ENCODE data around the gene ANKS3. TPM values are rescaled to one million over a fixed set of nuclear protein-coding genes. Genes with fewer than 3 reads are reported as not detected.

The ANKS3 gene
- total RNA-seq, 1 donor from 2014 or later: 8.7 TPM

DNA sequence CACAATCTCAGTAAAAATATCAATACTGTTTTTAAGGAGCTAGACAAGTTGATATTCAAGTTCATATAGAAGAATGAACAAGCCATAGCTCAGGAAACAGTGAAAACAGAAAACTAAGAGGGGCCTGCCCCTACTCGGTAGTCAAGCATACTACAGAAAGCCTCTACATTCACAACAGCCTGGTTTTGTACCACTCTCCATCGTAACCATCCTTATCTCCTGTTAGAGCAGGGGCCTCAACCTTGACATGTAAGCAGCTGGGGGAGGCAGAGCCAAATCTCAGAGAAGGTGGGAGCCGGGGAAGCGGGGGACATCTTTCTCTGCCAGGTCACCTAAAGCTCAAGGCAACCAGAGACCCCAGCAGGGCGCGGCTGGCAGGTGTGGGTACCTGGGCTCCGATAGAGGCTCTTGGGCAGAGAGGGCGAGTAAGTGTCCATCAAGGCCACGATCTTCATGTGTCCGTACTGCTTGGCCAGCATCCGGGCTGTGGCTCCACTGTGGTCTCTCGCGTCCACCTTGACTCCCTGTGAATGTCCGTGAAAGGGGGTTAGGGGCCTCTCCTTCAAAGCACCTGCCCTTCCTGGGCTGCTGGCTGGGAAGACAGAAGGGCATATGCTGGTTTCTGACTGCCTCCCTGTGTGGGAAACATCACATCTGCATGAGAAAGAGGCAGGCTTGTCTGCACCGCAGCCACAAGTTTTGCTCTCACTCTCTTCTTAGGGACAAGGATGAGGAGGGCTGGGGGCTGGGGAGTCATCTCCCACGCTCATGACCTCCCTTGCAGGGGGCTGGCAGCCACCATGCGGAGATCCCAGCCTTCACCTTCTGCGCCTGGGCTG, 20.2 kb downstream of the ANKS3 start:
- Histone ChIP-seq H3K27ac (replicated peaks) (no peak overlapping the region), H3K4me3 (no peak overlapping the region), H3K4me1 (no peaks in the 10 kb centered on the region), H3K27me3 (ENCODE audit: low read depth) (no peaks in the 10 kb centered on the region), H3K36me3 (peaks cover 78% of the 10 kb centered on the region), H3K9me3 (replicated peaks) (no peaks in the 10 kb centered on the region)
- intact Hi-C loops (cut with micrococcal nuclease): no loop called here
- DNase-seq: no peak
- TF ChIP-seq CTCF (IDR thresholded peaks at IDR 0.05; ENCODE audit: borderline replicate concordance): no peak

- DNase-seq: no peak
- Histone ChIP-seq H3K4me3 (no peak overlapping the region), H3K4me1 (no peaks in the 10 kb centered on the region), H3K27ac (replicated peaks) (no peak overlapping the region), H3K9me3 (replicated peaks) (no peaks in the 10 kb centered on the region), H3K36me3 (peaks cover 83% of the 10 kb centered on the region), H3K27me3 (ENCODE audit: low read depth) (no peaks in the 10 kb centered on the region)
- intact Hi-C loops (cut with micrococcal nuclease): no loop called here
- no peak for TF ChIP-seq CTCF (IDR thresholded peaks at IDR 0.05; ENCODE audit: borderline replicate concordance)
Measured at GRCh38 chr16:4709481-4709880, 24.6 kb downstream of the ANKS3 start.

DNA sequence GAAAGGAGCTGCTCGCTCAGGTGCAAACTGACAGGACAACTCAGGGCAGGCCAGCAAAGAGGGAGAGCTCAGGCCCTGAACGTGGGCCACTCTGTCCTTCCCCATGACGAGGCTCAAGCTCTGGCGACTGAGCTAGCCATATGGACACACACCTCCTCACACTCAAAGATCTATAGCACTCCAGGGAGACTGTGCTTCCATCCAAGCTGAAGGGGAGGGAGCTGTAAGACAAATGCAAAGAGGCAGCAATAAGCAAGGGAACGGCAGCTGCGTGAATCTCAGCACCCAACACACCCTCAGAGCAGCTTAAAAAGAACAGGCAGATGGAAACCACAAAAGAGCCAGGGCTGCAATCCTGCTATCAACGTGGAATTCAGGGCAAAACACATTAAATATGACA, 27.2 kb downstream of the ANKS3 start:
- H3K4me1 ChIP-seq: no peaks in the 10 kb centered on the region
- H3K27ac ChIP-seq (replicated peaks): no peak overlapping the region
- H3K4me3 ChIP-seq: no peak overlapping the region
- peaks cover 71% of the 10 kb centered on the region for H3K36me3 ChIP-seq
- no peak for TF ChIP-seq CTCF (IDR thresholded peaks at IDR 0.05; ENCODE audit: borderline replicate concordance)
- intact Hi-C loops (cut with micrococcal nuclease): no loop called here
- no peaks in the 10 kb centered on the region for H3K9me3 ChIP-seq (replicated peaks)
- no peaks in the 10 kb centered on the region for H3K27me3 ChIP-seq (ENCODE audit: low read depth)
- no peak for DNase-seq

DNA sequence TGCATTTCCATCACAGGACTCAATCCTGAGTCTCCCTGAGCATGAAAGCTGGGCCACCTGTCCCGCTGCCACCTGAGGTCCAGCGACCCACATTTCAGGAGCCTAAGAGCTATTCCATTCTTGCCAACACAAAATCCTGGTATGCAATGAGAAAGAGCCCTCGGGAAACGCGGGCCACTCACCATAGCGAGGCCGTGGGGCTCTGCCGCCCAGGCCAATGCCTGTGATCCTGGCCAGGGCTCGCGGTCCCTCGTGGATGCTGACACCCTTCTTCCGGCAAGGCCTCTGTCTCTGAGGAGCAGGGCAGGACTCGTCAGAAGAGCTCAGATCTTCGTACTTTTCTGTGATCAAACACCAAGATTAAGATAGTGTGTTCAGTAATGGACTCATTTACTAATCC, 29.2 kb downstream of the ANKS3 start:
- DNase-seq: no peak
- intact Hi-C loops (cut with micrococcal nuclease): no loop called here
- Histone ChIP-seq H3K4me1 (peaks cover 12% of the 10 kb centered on the region), H3K27me3 (ENCODE audit: low read depth) (no peaks in the 10 kb centered on the region), H3K9me3 (replicated peaks) (no peaks in the 10 kb centered on the region), H3K4me3 (no peak overlapping the region), H3K27ac (replicated peaks) (no peak overlapping the region), H3K36me3 (peaks cover 75% of the 10 kb centered on the region)
- no peak for TF ChIP-seq CTCF (IDR thresholded peaks at IDR 0.05; ENCODE audit: borderline replicate concordance)

DNA sequence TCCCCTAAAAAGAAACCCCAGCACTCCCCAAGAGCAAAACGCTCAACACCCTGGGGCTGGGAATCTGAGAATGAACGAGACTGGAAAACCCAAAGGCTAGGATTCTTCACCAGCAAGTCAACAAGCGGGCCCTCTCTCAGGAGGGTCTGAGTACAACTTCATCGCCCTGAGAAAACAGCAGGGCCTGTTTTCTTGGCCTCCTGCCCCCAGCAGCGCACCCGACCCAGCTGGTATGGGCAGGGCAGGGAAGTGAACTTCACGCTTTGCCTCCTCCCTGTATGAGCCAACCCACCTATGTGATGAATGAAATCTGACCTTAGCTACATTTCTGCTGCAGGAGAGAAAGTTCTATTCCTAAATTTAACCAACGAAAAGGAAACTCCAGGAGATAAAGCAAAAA, 29.6 kb downstream of the ANKS3 start:
- peaks cover 75% of the 10 kb centered on the region for H3K36me3 ChIP-seq
- no peaks in the 10 kb centered on the region for H3K27me3 ChIP-seq (ENCODE audit: low read depth)
- H3K4me1 ChIP-seq: peaks cover 12% of the 10 kb centered on the region
- no peak overlapping the region for H3K4me3 ChIP-seq
- TF ChIP-seq CTCF (IDR thresholded peaks at IDR 0.05; ENCODE audit: borderline replicate concordance): no peak
- no peak overlapping the region for H3K27ac ChIP-seq (replicated peaks)
- intact Hi-C loops (cut with micrococcal nuclease): no loop called here
- no peak for DNase-seq
- no peaks in the 10 kb centered on the region for H3K9me3 ChIP-seq (replicated peaks)

All from left ventricle myocardium inferior (tissue), 1 donor.